Measurements from ENCODE around the gene PLCL1.
"Not testable (repeated sequence)": the region's sequence is repeated elsewhere in the genome, so short reads cannot be mapped to it uniquely, and the experiment has no call there.

Gene PLCL1

GRCh38 chr2:198196556-198196955, 392.2 kb downstream of the PLCL1 start:
- DNase-seq, result not testable (repeated sequence)
